HepG2 (cell line): Measurements from ENCODE around the gene CDK3. TPM values are rescaled to one million over a fixed set of nuclear protein-coding genes. Genes with fewer than 3 reads are reported as not detected.
A peak's percentile ranks its signal among the peaks of the same experiment; 100 is the strongest.

Experiments
- ATF4 ChIP-seq, 2 experiments: fragments of 450-650 bp in 1 of 2; sonication (generic) in 1 of 2; formaldehyde crosslinking; IDR thresholded peaks; 2 replicates each; pipeline versions ENCODE4 v1.5.0 to v1.8.0; 2020 to 2022; ENCODE audit warnings: mild to moderate bottlenecking in 1 of 2, missing genetic modification reagents in 1 of 2
- BCL6 ChIP-seq: IDR thresholded peaks from 2 replicates; pipeline ENCODE4 v1.6.1; 2016; ENCODE audit warnings: missing genetic modification reagents, missing compliant biosample characterization
- CBFB ChIP-seq: sonication (generic); formaldehyde crosslinking; IDR thresholded peaks from 2 replicates; pipeline ENCODE4 v1.4.0; 2020; ENCODE audit warnings: missing genetic modification reagents
- CTCF ChIP-seq: sonication (generic); formaldehyde crosslinking; IDR thresholded peaks from 2 replicates; pipeline ENCODE4 v1.5.0; 2020; ENCODE audit warnings: mild to moderate bottlenecking, missing genetic modification reagents, moderate library complexity
- ELF3 ChIP-seq: IDR thresholded peaks from 2 replicates; pipeline ENCODE4 v1.6.1; 2016; ENCODE audit warnings: missing genetic modification reagents, missing compliant biosample characterization
- ESRRA ChIP-seq: sonication (generic); formaldehyde crosslinking; IDR thresholded peaks from 2 replicates; pipeline ENCODE4 v1.5.1; 2020; ENCODE audit warnings: mild to moderate bottlenecking, low read depth, missing genetic modification reagents
- ETV6 ChIP-seq: sonication (generic); formaldehyde crosslinking; conservative IDR thresholded peaks from 2 replicates; pipeline ENCODE4 v1.4.0; 2020; ENCODE audit warnings: missing genetic modification reagents
- FOXK2 ChIP-seq: fragments of 450-650 bp; IDR thresholded peaks from 2 replicates; pipeline ENCODE4 v1.6.1; 2016
- HIC2 ChIP-seq: sonication (generic); formaldehyde crosslinking; IDR thresholded peaks from 2 replicates; pipeline ENCODE4 v1.9.0; 2022; ENCODE audit warnings: low read depth, missing genetic modification reagents
- JUNB ChIP-seq: sonication (generic); formaldehyde crosslinking; IDR thresholded peaks from 2 replicates; pipeline ENCODE4 v1.8.0; 2022; ENCODE audit warnings: missing genetic modification reagents, mild to moderate bottlenecking, borderline replicate concordance
- PITX1 ChIP-seq: sonication (generic); formaldehyde crosslinking; IDR thresholded peaks from 2 replicates; pipeline ENCODE4 v1.5.1; 2020; ENCODE audit warnings: mild to moderate bottlenecking, missing genetic modification reagents
- RBAK ChIP-seq: sonication (generic); formaldehyde crosslinking; IDR thresholded peaks from 2 replicates; pipeline ENCODE4 v1.5.1; 2020; ENCODE audit warnings: mild to moderate bottlenecking, missing genetic modification reagents
- TSC22D2 ChIP-seq: sonication (generic); formaldehyde crosslinking; IDR thresholded peaks from 2 replicates; pipeline ENCODE4 v1.5.1; 2020; ENCODE audit warnings: missing genetic modification reagents, mild to moderate bottlenecking, borderline replicate concordance
- ZBTB2 ChIP-seq: sonication (generic); formaldehyde crosslinking; IDR thresholded peaks from 2 replicates; pipeline ENCODE4 v1.8.0; 2022; ENCODE audit warnings: low read depth, missing genetic modification reagents
- ZBTB38 ChIP-seq: sonication (generic); formaldehyde crosslinking; IDR thresholded peaks from 2 replicates; pipeline ENCODE4 v1.5.1; 2020; ENCODE audit warnings: mild to moderate bottlenecking, missing genetic modification reagents
- ZNF205 ChIP-seq: IDR thresholded peaks from 2 replicates; pipeline ENCODE4 v1.6.1; 2018; ENCODE audit warnings: missing biosample characterization, missing genetic modification reagents
- ZNF281 ChIP-seq: sonication (generic); formaldehyde crosslinking; IDR thresholded peaks from 2 replicates; pipeline ENCODE4 v1.4.0; 2020; ENCODE audit warnings: missing genetic modification reagents, borderline replicate concordance
- ZNF33A ChIP-seq: sonication (generic); formaldehyde crosslinking; IDR thresholded peaks from 2 replicates; pipeline ENCODE4 v1.5.1; 2020; ENCODE audit warnings: missing genetic modification reagents, mild to moderate bottlenecking, moderate library complexity, borderline replicate concordance
- ZNF558 ChIP-seq: sonication (generic); formaldehyde crosslinking; IDR thresholded peaks from 2 replicates; pipeline ENCODE4 v1.9.0; 2022; ENCODE audit warnings: mild to moderate bottlenecking, missing genetic modification reagents, borderline replicate concordance
- polyA plus RNA-seq, 8 experiments: library from polyadenylated mRNA; depleted of rRNA in 3 of 8; stranded (reverse) in 7 of 8; unstranded in 1 of 8; fragments of >200 nt; fragmentation: Illumina TruSeq in 4 of 8; extraction: Trizol in 4 of 8; gene quantifications; 2 replicates each; pipeline versions ENCODE4 v1.2.1 to v1.2.3, GENCODE V29; 2011 to 2016; ENCODE audit warnings: low read depth in 4 of 8, missing spikeins in 1 of 8, mixed read lengths in 1 of 8; ENCODE audit not compliant: insufficient read depth in 1 of 8
- total RNA-seq, 5 experiments: library from RNA; depleted of rRNA; stranded (reverse); fragments of >200 nt; fragmentation: Illumina TruSeq; extraction: Trizol; gene quantifications; 2 replicates each; pipeline ENCODE4 v1.2.3, GENCODE V29; 2016; ENCODE audit warnings: low read depth in 1 of 5

The CDK3 gene
- total and polyA plus RNA-seq, 2 of the 13 experiments (the other 11 are each of a cell fraction or from before 2014, with no cell fraction given): 5.8 to 11.4 TPM

- peak in 1 of 2 experiments; percentile 87; a peak in 2 of 4 replicates for TF ChIP-seq ATF4 (CRISPR knock-in tag; IDR thresholded peaks at IDR 0.05)
- no peak for TF ChIP-seq ZNF558 (CRISPR knock-in tag)
- TF ChIP-seq PITX1: peak; percentile 99
- peak; percentile 64; the same call in 1 of the 2 replicates for TF ChIP-seq ZNF281 (CRISPR knock-in tag)
- TF ChIP-seq HIC2 (CRISPR knock-in tag): peak; percentile 76
- peak; percentile 69; the same call in 1 of the 2 replicates for TF ChIP-seq ESRRA (CRISPR knock-in tag)
- TF ChIP-seq TSC22D2 (CRISPR knock-in tag): peak; percentile 83; the same call in 1 of the 2 replicates
- TF ChIP-seq CBFB (CRISPR knock-in tag): peak; percentile 64
- no peak; the same call in 1 of the 2 replicates for TF ChIP-seq RBAK (CRISPR knock-in tag)
- TF ChIP-seq ELF3 (CRISPR knock-in tag): peak; percentile 98
- TF ChIP-seq ZBTB2 (CRISPR knock-in tag): peak; percentile 85
- TF ChIP-seq JUNB: peak; percentile 61; the same call in 1 of the 2 replicates
- TF ChIP-seq BCL6 (CRISPR knock-in tag): peak; percentile 59
- TF ChIP-seq ETV6 (CRISPR knock-in tag): peak; percentile 82
- TF ChIP-seq CTCF (CRISPR knock-in tag): peak; percentile 72
- peak; percentile 66; the same call in 1 of the 2 replicates for TF ChIP-seq ZNF205 (CRISPR knock-in tag)
- TF ChIP-seq ZNF33A: peak; percentile 96; the same call in 1 of the 2 replicates
- no peak; the same call in 1 of the 2 replicates for TF ChIP-seq ZBTB38
- TF ChIP-seq FOXK2: peak; percentile 18; the same call in 1 of the 2 replicates
These were observed 21.5 kb upstream of the CDK3 start, which contains the start of the genes ACOX1 and TEN1 (continued) for GRCh38 chr17:75978938-75979704.
